ENCODE results near the gene TIPARP.

DNA sequence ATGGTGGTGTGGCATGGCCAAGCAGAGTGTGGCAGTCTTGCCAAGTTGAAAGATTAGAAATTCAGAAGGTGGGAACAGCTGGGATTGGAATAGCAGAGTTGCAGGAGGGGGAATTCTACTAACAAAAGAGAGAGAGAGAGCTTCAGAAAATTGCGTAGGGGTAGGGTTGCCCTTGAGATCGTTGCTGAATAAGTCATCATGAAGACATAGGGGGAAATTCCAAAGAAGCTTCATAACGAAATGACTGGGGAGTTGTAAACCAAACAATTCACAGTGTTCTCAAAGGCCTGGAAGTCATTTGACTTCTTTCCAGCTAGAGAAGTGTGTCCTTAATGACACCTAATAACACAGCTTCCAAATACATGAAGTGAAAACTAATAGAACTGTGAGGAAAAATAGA, 26.3 kb upstream of the TIPARP start:
- TF ChIP-seq, protein P1, sequence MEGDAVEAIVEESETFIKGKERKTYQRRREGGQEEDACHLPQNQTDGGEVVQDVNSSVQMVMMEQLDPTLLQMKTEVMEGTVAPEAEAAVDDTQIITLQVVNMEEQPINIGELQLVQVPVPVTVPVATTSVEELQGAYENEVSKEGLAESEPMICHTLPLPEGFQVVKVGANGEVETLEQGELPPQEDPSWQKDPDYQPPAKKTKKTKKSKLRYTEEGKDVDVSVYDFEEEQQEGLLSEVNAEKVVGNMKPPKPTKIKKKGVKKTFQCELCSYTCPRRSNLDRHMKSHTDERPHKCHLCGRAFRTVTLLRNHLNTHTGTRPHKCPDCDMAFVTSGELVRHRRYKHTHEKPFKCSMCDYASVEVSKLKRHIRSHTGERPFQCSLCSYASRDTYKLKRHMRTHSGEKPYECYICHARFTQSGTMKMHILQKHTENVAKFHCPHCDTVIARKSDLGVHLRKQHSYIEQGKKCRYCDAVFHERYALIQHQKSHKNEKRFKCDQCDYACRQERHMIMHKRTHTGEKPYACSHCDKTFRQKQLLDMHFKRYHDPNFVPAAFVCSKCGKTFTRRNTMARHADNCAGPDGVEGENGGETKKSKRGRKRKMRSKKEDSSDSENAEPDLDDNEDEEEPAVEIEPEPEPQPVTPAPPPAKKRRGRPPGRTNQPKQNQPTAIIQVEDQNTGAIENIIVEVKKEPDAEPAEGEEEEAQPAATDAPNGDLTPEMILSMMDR (IDR thresholded peaks at IDR 0.05): no peak
- TF ChIP-seq POLR2A (IDR thresholded peaks at IDR 0.05) (no peak), EP300 (IDR thresholded peaks at IDR 0.05) (no peak)

Measured in gastroesophageal sphincter (tissue), 3 donors.